ENCODE data around the gene STK25.

STK25 gene

GRCh38 chr2:241491549-241492173 lies 16.7 kb downstream of the STK25 start:
- CTCF ChIA-PET = no interaction called here
- POLR2A ChIA-PET = no interaction called here
- Histone ChIP-seq H3K27ac (ENCODE audit: insufficient read depth in 1 of 2, low read depth in 1 of 2, low read length in 2 of 2, poor library complexity in 1 of 2, severe bottlenecking in 2 of 2) (no peak overlapping the region), H3K4me3 (ENCODE audit: control insufficient read depth in 1 of 7, extremely low read depth in 1 of 7, insufficient read depth in 4 of 7, low read depth in 2 of 7, low read length in 6 of 7) (no peak overlapping the region), H3K9me3 (ENCODE audit: control extremely low read depth in 1 of 5, control insufficient read depth in 4 of 5, insufficient read depth in 2 of 5, low read depth in 1 of 5, low read length in 4 of 5) (no peaks in the 10 kb centered on the region), H3K27me3 (replicated peaks in 2 of 5; ENCODE audit: control insufficient read depth in 4 of 5, insufficient read depth in 5 of 5, low read length in 4 of 5) (no peaks in the 10 kb centered on the region), H3K4me1 (ENCODE audit: control extremely low read depth in 1 of 4, control insufficient read depth in 4 of 4, insufficient read depth in 4 of 4, low read length in 3 of 4) (no peaks in the 10 kb centered on the region), H3K36me3 (ENCODE audit: control insufficient read depth in 4 of 4, insufficient read depth in 4 of 4, low read length in 3 of 4) (peaks cover 0 to 38% (median 21%) of the 10 kb centered on the region in 4 experiments)
- over 99% methylated on average over 15 of the region's 15 CpGs for WGBS (ENCODE audit: insufficient coverage)
- no peak for DNase-seq

- ChIA-PET CTCF (no interaction called here), POLR2A (no interaction called here)
- Histone ChIP-seq H3K27ac (ENCODE audit: insufficient read depth in 1 of 2, low read depth in 1 of 2, low read length in 2 of 2, poor library complexity in 1 of 2, severe bottlenecking in 2 of 2) (no peak overlapping the region), H3K27me3 (replicated peaks in 2 of 5; ENCODE audit: control insufficient read depth in 4 of 5, insufficient read depth in 5 of 5, low read length in 4 of 5) (no peaks in the 10 kb centered on the region), H3K9me3 (ENCODE audit: control extremely low read depth in 1 of 5, control insufficient read depth in 4 of 5, insufficient read depth in 2 of 5, low read depth in 1 of 5, low read length in 4 of 5) (no peaks in the 10 kb centered on the region), H3K4me3 (ENCODE audit: control insufficient read depth in 1 of 7, extremely low read depth in 1 of 7, insufficient read depth in 4 of 7, low read depth in 2 of 7, low read length in 6 of 7) (no peak overlapping the region), H3K36me3 (ENCODE audit: control insufficient read depth in 4 of 4, insufficient read depth in 4 of 4, low read length in 3 of 4) (peaks cover 0 to 31% (median 15%) of the 10 kb centered on the region in 4 experiments), H3K4me1 (ENCODE audit: control extremely low read depth in 1 of 4, control insufficient read depth in 4 of 4, insufficient read depth in 4 of 4, low read length in 3 of 4) (no peaks in the 10 kb centered on the region)
- no peak for DNase-seq
- WGBS (ENCODE audit: insufficient coverage) = 94% methylated on average over 14 of the region's 16 CpGs
These were observed 17.4 kb downstream of the STK25 start for GRCh38 chr2:241490825-241491506.

DNA sequence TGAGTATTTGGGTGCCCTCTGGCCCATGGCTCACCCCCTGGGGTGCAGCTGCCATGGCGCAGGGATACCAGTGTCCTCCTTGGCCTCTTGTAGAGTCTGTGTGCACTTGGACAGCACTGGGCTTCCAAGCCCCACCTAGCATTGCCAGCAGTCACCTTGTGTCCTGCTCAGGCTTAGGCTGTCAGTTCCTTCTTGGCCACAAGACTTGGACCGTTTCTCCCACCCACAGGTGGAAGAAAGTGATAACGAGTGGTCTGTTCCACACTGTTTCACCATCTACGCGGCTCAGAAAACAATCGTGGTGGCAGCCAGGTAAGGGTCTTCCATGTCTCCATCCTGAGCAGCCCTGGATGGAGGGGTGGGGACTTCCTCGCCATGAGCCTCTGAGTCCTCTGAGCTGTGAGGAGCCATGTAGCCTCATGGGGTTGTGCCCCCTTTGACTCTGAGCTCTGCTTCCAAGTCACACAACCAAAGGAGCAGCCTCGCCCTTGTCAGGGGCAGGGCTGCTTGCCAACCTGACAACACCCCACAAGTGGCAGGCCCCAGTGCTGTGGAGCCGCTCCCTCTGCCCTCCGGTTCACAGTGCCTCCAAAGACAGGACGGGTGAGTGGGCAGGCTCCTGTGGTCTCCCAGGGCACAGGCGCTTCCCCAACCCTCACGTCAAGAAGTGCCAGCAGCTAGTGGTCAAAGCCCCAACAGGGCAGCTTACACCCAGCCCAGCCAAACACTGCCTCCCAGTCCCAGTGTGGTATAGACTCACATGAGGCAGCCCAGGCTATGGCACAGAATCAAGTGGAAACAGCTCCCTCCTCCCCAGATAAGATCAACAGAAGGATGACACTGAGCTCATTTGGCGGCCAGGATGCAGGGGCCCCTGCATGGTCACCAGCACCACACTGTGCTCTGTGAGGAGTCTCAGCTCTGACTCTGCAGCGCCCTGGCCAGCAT lies 18.4 kb downstream of the STK25 start:
- peak in 2 of 3 donors; percentile 17 to 30 for DNase-seq
- no peaks in the 10 kb centered on the region for H3K27me3 ChIP-seq (replicated peaks in 2 of 5; ENCODE audit: control insufficient read depth in 4 of 5, insufficient read depth in 5 of 5, low read length in 4 of 5)
- ChIA-PET POLR2A (no interaction called here), CTCF (no interaction called here)
- H3K27ac ChIP-seq (ENCODE audit: insufficient read depth in 1 of 2, low read depth in 1 of 2, low read length in 2 of 2, poor library complexity in 1 of 2, severe bottlenecking in 2 of 2) = no peak overlapping the region
- no peaks in the 10 kb centered on the region for H3K9me3 ChIP-seq (ENCODE audit: control extremely low read depth in 1 of 5, control insufficient read depth in 4 of 5, insufficient read depth in 2 of 5, low read depth in 1 of 5, low read length in 4 of 5)
- WGBS (ENCODE audit: insufficient coverage) = 92% methylated on average over 12 of the region's 15 CpGs
- no peak overlapping the region for H3K4me3 ChIP-seq (ENCODE audit: control insufficient read depth in 1 of 7, extremely low read depth in 1 of 7, insufficient read depth in 4 of 7, low read depth in 2 of 7, low read length in 6 of 7)
- no peaks in the 10 kb centered on the region for H3K4me1 ChIP-seq (ENCODE audit: control extremely low read depth in 1 of 4, control insufficient read depth in 4 of 4, insufficient read depth in 4 of 4, low read length in 3 of 4)
- peaks cover 0 to 21% (median 8%) of the 10 kb centered on the region in 4 experiments for H3K36me3 ChIP-seq (ENCODE audit: control insufficient read depth in 4 of 4, insufficient read depth in 4 of 4, low read length in 3 of 4)

DNA sequence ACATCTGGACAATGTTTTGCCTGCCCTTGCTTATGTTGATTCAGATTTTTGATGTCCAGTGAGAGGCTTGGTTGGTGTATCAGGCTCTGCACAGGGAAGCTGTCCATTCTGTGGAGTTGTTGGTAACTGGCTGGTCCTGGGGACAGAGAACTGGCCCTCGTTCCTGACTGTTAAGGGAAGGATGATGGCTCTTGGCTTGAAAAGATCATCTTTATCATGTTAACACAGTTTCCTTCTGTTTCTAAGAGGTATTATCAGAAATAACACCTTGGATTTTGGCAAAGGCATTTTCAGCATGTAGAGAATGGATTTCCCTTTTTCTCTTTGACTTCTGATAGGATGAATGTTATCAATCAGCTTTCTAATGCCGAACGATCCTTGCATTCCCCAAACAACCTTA lies 19.3 kb downstream of the STK25 start:
- no CpG with 5 or more reads among the region's 3 CpGs for WGBS (ENCODE audit: insufficient coverage)
- Histone ChIP-seq H3K36me3 (ENCODE audit: control insufficient read depth in 4 of 4, insufficient read depth in 4 of 4, low read length in 3 of 4) (peaks cover 0 to 12% (median 3%) of the 10 kb centered on the region in 4 experiments), H3K4me3 (ENCODE audit: control insufficient read depth in 1 of 7, extremely low read depth in 1 of 7, insufficient read depth in 4 of 7, low read depth in 2 of 7, low read length in 6 of 7) (no peak overlapping the region), H3K9me3 (ENCODE audit: control extremely low read depth in 1 of 5, control insufficient read depth in 4 of 5, insufficient read depth in 2 of 5, low read depth in 1 of 5, low read length in 4 of 5) (no peaks in the 10 kb centered on the region), H3K27me3 (replicated peaks in 2 of 5; ENCODE audit: control insufficient read depth in 4 of 5, insufficient read depth in 5 of 5, low read length in 4 of 5) (no peaks in the 10 kb centered on the region), H3K27ac (ENCODE audit: insufficient read depth in 1 of 2, low read depth in 1 of 2, low read length in 2 of 2, poor library complexity in 1 of 2, severe bottlenecking in 2 of 2) (no peak overlapping the region), H3K4me1 (ENCODE audit: control extremely low read depth in 1 of 4, control insufficient read depth in 4 of 4, insufficient read depth in 4 of 4, low read length in 3 of 4) (no peaks in the 10 kb centered on the region)
- POLR2A ChIA-PET = no interaction called here
- DNase-seq = peak in 2 of 3 donors; percentile 11 to 38
- CTCF ChIA-PET = no interaction called here

GRCh38 chr2:241485172-241485911 lies 23.0 kb downstream of the STK25 start:
- WGBS (ENCODE audit: insufficient coverage) = 100% methylated on average over 1 of the region's 1 CpG

GRCh38 chr2:241483305-241483704 lies 25.1 kb downstream of the STK25 start:
- CTCF ChIA-PET = no interaction called here

More at GRCh38 chr2:241485172-241485911, 23.0 kb downstream of the STK25 start:
- CTCF ChIA-PET = no interaction called here
- H3K4me1 ChIP-seq (ENCODE audit: control extremely low read depth in 1 of 4, control insufficient read depth in 4 of 4, insufficient read depth in 4 of 4, low read length in 3 of 4) = no peaks in the 10 kb centered on the region
- H3K4me3 ChIP-seq (ENCODE audit: control insufficient read depth in 1 of 7, extremely low read depth in 1 of 7, insufficient read depth in 4 of 7, low read depth in 2 of 7, low read length in 6 of 7) = no peak overlapping the region
- H3K27me3 ChIP-seq (replicated peaks in 2 of 5; ENCODE audit: control insufficient read depth in 4 of 5, insufficient read depth in 5 of 5, low read length in 4 of 5) = peaks cover 0 to 3% (median 0%) of the 10 kb centered on the region in 5 experiments
- POLR2A ChIA-PET = no interaction called here
- no peak for DNase-seq
- no peaks in the 10 kb centered on the region for H3K36me3 ChIP-seq (ENCODE audit: control insufficient read depth in 4 of 4, insufficient read depth in 4 of 4, low read length in 3 of 4)
- H3K9me3 ChIP-seq (ENCODE audit: control extremely low read depth in 1 of 5, control insufficient read depth in 4 of 5, insufficient read depth in 2 of 5, low read depth in 1 of 5, low read length in 4 of 5) = no peaks in the 10 kb centered on the region
- no peak overlapping the region for H3K27ac ChIP-seq (ENCODE audit: insufficient read depth in 1 of 2, low read depth in 1 of 2, low read length in 2 of 2, poor library complexity in 1 of 2, severe bottlenecking in 2 of 2)

More at GRCh38 chr2:241483305-241483704, 25.1 kb downstream of the STK25 start:
- Histone ChIP-seq H3K9me3 (ENCODE audit: control extremely low read depth in 1 of 5, control insufficient read depth in 4 of 5, insufficient read depth in 2 of 5, low read depth in 1 of 5, low read length in 4 of 5) (no peaks in the 10 kb centered on the region), H3K4me3 (ENCODE audit: control insufficient read depth in 1 of 7, extremely low read depth in 1 of 7, insufficient read depth in 4 of 7, low read depth in 2 of 7, low read length in 6 of 7) (no peak overlapping the region), H3K27ac (ENCODE audit: insufficient read depth in 1 of 2, low read depth in 1 of 2, low read length in 2 of 2, poor library complexity in 1 of 2, severe bottlenecking in 2 of 2) (no peak overlapping the region), H3K27me3 (replicated peaks in 2 of 5; ENCODE audit: control insufficient read depth in 4 of 5, insufficient read depth in 5 of 5, low read length in 4 of 5) (peaks cover 0 to 13% (median 0%) of the 10 kb centered on the region in 5 experiments), H3K36me3 (ENCODE audit: control insufficient read depth in 4 of 4, insufficient read depth in 4 of 4, low read length in 3 of 4) (peaks cover 0 to 3% (median 0%) of the 10 kb centered on the region in 4 experiments), H3K4me1 (ENCODE audit: control extremely low read depth in 1 of 4, control insufficient read depth in 4 of 4, insufficient read depth in 4 of 4, low read length in 3 of 4) (no peaks in the 10 kb centered on the region)
- no peak for DNase-seq
- 98% methylated on average over 5 of the region's 9 CpGs for WGBS (ENCODE audit: insufficient coverage)
- POLR2A ChIA-PET = no interaction called here
